ENCODE data around the gene HDHD3.

GRCh38 chr9:113350937-113351336 is 25.8 kb downstream of the HDHD3 start:
- TF ChIP-seq CTCF (IDR thresholded peaks at IDR 0.05) (no peak), EZH2phosphoT487 (IDR thresholded peaks at IDR 0.05) (no peak), EZH2 (IDR thresholded peaks at IDR 0.05) (no peak)
